HG03442 (cell line): ENCODE measurements around the gene CANX.
A peak's percentile ranks its signal among the peaks of the same experiment; 100 is the strongest.
"Not testable (repeated sequence)": the region's sequence is repeated elsewhere in the genome, so short reads cannot be mapped to it uniquely, and the experiment has no call there.

ENCODE experiments used
- ATAC-seq: cut with Tn5 transposase; IDR thresholded peaks from one replicate; pipeline ENCODE4 v1.9.1; 2021; ENCODE audit warnings: mild to moderate bottlenecking, moderate library complexity; ENCODE audit not compliant: unreplicated experiment

Gene CANX

DNA sequence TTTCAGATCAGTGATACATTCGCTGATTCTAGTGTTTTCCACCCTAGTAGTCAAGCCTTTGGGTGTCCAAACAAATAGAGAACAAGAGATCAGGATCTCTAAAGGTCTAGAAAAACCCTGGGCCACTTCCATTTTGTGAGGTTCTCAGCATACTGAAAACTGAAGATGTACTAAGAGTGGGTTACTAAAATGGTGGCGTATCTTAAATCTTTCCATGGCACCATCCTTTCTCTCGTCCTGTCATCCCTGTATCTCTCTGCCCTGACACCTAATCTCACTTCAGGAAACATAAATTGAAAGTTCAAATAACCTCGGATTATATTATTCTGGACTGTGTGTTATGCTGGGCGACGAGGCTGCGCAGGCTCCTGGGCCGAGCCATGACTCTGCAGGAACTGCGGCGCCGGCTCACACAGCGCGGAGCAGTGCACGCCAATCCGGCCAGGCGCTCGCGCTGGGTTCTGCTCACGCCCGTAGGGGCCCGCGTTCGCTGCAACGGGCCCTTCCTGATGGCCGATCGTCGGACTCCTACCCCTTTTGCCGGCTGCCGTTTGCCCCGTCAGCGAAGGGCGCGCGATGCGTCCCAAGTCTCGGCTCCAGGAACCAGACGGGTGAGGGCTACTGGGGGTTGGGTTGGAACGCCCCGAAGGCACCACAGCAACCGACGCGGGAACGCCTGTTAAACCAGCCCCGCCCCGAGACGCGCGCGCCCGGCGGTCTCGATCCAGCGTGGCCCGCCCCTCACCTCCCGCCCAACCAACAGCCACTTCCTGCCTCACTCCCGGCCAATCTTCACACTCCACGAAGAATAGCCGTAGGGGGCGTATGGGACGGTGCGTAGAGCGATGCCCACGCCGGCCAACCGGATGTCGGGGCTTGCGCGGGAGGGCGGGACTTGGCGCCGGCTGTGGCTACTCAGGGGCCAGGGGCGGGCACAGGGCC is 503 bp upstream of the CANX start:
- ATAC-seq = peak; percentile 85

DNA sequence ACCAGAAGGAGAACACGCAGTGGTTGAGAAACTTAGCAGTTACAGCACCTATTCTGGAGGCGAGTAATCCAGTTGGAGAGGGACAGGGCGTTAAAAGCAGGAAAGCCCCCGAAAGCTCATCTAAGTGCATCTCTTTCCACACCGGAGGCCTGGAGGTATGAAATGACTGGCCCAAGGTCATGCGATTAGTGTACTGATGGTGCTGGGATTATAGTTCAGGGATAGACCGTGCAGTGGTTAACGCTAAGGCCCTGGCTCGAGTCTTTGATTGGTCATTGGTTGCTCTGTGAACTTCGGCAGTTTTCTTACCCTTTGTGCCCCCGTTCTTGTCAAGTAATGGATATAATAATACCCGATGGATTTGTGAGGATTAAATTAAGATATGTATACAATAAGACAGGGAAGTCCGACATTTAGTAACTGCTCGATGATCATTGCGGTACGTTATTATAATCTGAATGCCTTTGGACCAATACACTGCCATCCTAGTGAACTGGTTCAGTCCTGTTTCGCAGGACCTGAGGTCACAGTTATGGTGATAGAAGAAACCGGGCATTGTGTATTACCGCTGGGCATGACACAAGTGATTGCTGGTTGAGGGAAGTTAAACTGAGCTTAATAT is 960 bp downstream of the CANX start:
- no peak for ATAC-seq

DNA sequence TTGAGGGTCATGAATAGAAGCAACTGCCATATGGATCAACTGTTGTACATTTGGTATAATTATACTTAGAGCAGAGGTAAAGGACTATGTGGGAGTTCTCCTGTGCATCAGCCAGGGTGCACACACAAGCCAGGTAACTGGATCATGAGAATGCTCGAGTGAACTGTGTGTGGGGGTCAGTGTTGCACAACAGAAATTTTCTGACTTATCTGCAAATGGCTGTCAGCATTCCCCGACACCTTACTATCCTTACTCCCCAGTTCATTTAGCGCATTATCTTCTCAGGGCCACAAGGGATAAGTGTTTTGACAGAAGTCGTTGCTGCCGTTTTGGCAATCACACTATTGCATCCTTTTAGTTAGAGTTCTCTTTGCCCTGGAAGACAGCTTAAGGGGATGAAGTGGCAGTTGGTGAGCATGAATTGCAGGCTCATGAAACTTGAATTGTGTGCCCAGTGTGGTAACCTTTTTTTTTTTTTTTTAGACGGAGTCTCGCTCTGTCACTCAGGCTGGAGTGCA is 1.7 kb downstream of the CANX start:
- no peak for ATAC-seq

- ATAC-seq = no peak
Observed at GRCh38 chr5:179716286-179716685, 17.5 kb downstream of the CANX start.

DNA sequence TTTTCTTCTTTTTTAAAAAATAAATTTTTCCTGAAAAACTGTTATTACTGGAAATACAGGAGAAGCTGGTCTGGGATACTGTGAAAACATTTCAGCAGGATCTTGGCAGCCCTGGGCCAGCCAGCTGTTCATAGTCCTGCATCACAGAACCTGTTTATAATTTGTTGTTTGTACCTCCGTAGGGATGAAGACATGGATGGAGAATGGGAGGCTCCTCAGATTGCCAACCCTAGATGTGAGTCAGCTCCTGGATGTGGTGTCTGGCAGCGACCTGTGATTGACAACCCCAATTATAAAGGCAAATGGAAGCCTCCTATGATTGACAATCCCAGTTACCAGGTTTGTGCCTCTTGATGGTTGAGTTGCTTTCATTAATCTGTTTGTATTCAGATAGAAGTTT is 21.5 kb downstream of the CANX start:
- no peak for ATAC-seq

DNA sequence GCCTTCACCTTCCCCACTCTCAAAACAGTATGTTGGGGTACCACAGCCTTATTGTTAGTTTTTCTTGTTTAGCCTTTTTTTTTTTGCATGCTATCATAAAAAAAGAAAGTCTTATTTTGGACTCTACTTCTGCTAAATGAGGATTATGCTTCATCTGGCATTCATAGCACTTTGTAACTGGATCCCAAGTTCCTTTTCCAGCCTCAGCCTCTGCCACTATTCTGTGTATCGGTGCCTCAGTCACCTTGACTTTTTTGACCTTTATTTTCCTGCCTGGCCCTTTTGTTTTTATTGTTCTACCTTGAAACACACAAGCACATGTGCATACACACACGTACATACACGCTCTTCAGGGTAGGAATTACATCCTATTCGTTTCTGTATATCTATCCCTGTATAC is 25.4 kb downstream of the CANX start:
- no peak for ATAC-seq

- ATAC-seq = no peak
Observed at GRCh38 chr5:179727106-179727505, 28.3 kb downstream of the CANX start.

DNA sequence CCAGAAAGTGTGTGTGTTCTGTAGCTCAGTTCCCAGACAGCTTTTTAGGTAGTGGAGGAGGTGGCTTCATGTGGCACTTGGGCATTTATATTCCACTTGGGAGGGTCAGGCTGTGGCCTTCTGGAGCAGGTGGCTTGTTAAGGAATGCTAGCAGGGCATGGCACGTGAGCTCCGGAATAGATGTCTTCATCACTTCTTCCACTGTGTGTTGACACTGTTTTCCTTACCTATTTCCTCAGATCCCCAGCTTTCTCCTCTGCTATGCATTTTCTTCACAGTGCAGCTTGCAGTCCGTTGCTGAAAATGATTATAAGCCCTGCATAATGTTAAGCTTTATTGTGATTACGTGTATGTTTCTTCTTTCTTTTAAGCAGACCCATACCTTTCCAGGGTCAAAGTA is 30.5 kb downstream of the CANX start:
- ATAC-seq = no peak

DNA sequence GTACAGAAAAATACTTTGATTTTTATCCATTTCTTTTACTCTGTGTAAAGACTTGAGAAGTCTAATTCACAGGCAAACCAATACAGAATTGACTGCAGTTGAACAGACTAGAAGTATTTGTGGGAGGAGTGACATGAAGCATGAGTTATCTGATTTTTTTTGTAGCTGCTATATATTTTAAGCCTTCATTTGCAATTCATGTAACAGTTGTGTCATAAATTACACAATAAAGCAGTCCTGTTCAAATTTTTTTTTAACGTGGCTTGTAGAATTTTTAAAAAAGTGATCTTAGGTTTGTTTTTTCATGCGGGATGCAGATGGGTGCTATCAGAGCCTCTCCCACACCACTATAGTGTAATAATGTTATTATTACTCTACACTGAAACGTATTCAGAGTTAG is 31.0 kb downstream of the CANX start:
- ATAC-seq = no peak

DNA sequence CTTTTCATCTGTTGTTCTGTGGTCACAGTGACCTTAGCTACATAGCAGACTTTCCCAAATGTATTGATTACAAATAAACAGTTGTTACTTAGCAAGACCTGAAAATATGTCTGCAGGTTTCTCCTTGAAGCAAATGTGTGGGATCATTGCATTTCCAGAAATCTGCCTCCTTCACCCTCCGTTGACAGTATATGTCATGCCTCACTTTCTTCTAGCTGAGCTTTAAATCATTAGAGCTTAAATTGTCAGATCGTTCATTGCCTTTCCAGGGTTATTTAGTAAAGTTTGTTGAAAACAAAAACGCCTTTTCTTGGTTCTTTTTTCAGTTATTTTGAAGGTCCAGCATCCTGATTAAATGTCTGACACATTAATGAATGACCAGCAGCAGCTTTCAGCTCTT is 31.6 kb downstream of the CANX start:
- no peak for ATAC-seq

GRCh38 chr5:179730852-179731251 is 32.1 kb downstream of the CANX start:
- no peak for ATAC-seq

GRCh38 chr5:179731791-179732411 is 33.1 kb downstream of the CANX start:
- ATAC-seq = peak; percentile 6

- peak; percentile 92 for ATAC-seq
Observed at GRCh38 chr5:179732412-179732917, 33.7 kb downstream of the CANX start, which contains the start of gene MAML1. Gene MAML1 (plus strand): TSS chr5:179732822. CDS start chr5:179733113, 291 bp downstream.

GRCh38 chr5:179732918-179733771 is 34.4 kb downstream of the CANX start:
- ATAC-seq = peak; percentile 27

GRCh38 chr5:179733772-179734126 is 35.0 kb downstream of the CANX start:
- ATAC-seq = no peak

DNA sequence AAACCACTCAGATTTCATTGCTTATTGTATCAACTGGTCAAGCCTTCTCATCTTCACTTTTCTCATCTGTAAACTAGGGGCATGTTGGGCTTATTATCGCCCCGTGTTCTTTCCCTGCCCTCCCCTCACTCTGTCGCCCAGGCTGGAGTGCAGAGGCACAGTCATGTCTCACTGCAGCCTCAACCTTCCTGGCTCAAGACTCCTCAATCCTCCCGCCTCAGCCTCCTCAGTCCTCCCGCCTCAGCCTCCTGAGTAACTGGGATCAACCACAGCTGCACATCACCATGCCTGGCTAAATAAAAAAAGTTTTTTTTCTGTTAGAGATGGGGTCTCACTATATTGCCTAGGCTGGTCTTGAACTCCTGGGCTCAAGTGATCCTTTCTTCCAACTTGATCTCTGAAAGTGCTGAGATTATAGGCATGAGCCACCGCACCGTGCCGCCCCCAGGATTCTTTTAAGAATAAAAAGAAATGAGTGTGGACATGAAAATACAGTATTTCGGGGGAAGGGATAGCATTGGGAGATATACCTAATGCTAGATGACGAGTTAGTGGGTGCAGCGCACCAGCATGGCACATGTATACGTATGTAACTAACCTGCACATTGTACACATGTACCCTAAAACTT is 35.9 kb downstream of the CANX start:
- ATAC-seq = no peak

DNA sequence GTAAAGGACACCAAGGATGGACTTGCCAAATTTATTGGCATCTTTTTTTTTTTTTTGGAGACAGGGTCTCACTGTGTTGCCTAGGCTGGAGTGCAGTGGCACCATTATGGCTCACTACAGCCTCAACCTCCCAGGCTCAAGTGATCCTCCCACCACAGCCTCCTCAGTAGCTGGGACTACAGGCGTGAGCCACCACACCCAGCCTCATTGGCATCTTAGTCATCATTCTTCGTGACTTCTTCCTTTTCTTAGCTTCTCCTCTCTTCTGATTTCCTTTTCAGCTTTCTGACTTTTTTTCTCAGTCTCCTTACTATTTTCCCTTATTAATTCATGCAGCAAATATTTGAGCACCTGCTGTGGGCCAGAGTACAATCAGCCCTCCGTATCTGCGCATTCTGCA is 40.0 kb downstream of the CANX start:
- no peak for ATAC-seq

DNA sequence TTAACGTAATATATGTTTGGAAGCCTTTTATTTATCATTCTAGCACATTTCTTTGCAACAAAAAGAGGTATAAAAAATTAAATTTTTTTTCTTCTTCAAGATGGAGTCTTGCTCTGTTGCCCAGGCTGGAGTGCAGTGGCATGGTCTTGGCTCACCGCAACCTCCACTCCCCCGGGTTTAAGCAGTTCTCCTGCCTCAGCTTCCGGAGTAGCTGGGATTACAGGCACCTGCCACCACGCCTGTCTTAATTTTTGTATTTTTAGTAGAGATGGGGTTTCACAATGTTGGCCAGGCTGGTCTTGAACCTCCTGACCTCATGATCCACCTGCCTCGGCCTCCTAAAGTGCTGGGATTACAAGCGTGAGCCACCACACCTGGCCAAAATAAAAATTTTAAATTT is 45.3 kb downstream of the CANX start:
- not testable (repeated sequence) for ATAC-seq

DNA sequence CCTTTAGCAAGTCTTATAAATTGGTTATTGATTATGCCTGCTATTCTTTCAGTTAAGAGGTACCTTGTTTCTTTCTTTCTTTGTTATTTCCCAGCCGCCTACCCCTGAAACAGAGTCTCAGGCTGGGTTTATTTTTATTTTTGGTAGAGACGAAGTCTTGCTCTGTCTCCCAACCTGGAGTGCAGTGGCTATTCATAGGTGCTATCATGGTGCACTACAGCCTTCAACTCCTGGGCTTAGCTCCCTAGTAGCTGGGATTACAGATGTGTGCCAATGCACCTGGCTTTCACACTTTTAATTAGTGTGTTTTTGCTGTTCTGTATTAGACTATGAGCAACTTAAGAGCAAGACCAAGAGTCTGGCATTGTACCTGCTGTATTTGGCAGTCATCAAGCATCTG is 48.1 kb downstream of the CANX start:
- no peak for ATAC-seq

DNA sequence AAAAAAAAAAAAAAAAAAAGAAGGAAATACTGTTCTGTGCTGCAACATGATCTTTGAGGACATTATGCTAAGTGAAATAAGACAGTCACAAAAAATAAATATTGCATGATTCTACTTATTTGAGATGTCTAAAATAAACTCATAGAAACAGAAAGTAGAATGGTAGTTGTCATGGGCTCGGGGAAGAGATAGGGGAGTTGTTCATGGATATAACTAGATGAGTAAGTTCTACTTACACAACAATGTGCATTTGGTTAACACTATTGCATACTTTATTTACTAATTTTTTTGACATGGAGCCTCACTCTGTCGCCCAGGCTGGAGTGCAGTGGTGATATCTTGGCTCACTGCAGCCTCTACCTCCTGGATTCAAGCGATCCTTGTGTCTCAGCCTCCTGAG is 49.0 kb downstream of the CANX start:
- no peak for ATAC-seq
